Measurements from ENCODE around the gene KCNJ12. TPM values are rescaled to one million over a fixed set of nuclear protein-coding genes. Genes with fewer than 3 reads are reported as not detected.

Gene KCNJ12
- polyA plus RNA-seq, 2 of the 4 experiments (the other 2 are of a cell fraction), result 0.34 to 0.44 TPM

GRCh38 chr17:21369395-21369794, 6.8 kb upstream of the KCNJ12 start:
- TF ChIP-seq MAX (IDR thresholded peaks at IDR 0.05) (no peak), RARB (CRISPR knock-in tag; IDR thresholded peaks at IDR 0.05) (no peak), ZSCAN20 (CRISPR knock-in tag; IDR thresholded peaks at IDR 0.05) (no peak), TFCP2L1 (CRISPR knock-in tag; IDR thresholded peaks at IDR 0.05) (no peak), GATA3 (IDR thresholded peaks at IDR 0.05; ENCODE audit: borderline replicate concordance) (no peak), ATOH8 (CRISPR knock-in tag; IDR thresholded peaks at IDR 0.05; ENCODE audit: low read depth) (no peak), HOXB13 (CRISPR knock-in tag; IDR thresholded peaks at IDR 0.05; ENCODE audit: low read depth) (no peak)
- WGBS (ENCODE audit: missing lambda C conversion rate), result 88% methylated on average over 2 of the region's 5 CpGs
- CTCF ChIA-PET, result interaction anchor here (0.8 to 1.4 kb wide), 3 partner anchors 10 to 87 kb away, joined by 3 to 4 read pairs (median 3); no protein-coding TSS in a partner anchor
- no peak overlapping the region for H3K4me2 ChIP-seq
- no peaks in the 10 kb centered on the region for H3K4me1 ChIP-seq
- no peak overlapping the region for H3K27ac ChIP-seq
- POLR2A ChIA-PET, result no interaction called here
- no peaks in the 10 kb centered on the region for H3K9me3 ChIP-seq
- FAIRE-seq, result no peak
- DNase-seq (ENCODE audit: low read depth in 1 of 2, low spot score in 1 of 2), result no peak
- H3K4me3 ChIP-seq, result no peak overlapping the region
- no peak for ATAC-seq

DNA sequence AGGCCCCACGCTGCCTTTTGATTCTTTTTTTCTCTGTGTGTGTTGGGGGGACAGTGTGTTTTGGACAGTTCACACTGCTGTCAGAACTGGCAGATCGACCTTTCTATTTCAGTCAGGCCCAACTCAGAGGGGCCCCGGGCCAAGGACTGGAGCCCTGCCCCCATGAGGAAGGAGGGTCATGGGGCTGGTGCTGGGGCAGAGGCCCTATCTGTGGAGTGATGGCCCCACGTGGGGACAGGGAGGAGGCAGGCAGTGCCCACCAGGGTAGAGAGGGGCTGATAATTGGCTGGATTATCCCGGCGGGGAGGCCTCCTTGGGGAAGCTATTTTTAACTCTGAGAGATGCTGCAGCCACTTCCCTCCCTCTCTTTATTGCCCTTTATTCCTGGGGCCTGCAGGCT, 5.7 kb upstream of the KCNJ12 start:
- ChIA-PET POLR2A (no interaction called here), CTCF (interaction anchor here (0.9 to 1.2 kb wide), 4 partner anchors 10 to 46 kb away, joined by 3 to 4 read pairs (median 3); no protein-coding TSS in a partner anchor)
- no peaks in the 10 kb centered on the region for H3K9me3 ChIP-seq
- TF ChIP-seq CHD4 (IDR thresholded peaks at IDR 0.05; ENCODE audit: borderline replicate concordance) (no peak), CHD2 (IDR thresholded peaks at IDR 0.05; ENCODE audit: low read length, partially characterized antibody) (no peak), REST (IDR thresholded peaks at IDR 0.05) (no peak), JUN (IDR thresholded peaks at IDR 0.05) (no peak), HOXA7 (CRISPR knock-in tag; IDR thresholded peaks at IDR 0.05) (no peak), ZNF302 (CRISPR knock-in tag; IDR thresholded peaks at IDR 0.05) (no peak), POLR2A (IDR thresholded peaks at IDR 0.05; ENCODE audit: low read length) (no peak), MYC (IDR thresholded peaks at IDR 0.05; ENCODE audit: borderline replicate concordance, low read length) (no peak), HDAC2 (IDR thresholded peaks at IDR 0.05) (no peak), CTCF (IDR thresholded peaks at IDR 0.05) (no peak), HMGXB4 (CRISPR knock-in tag; IDR thresholded peaks at IDR 0.05; ENCODE audit: borderline replicate concordance) (no peak), MAZ (IDR thresholded peaks at IDR 0.05; ENCODE audit: borderline replicate concordance, low read depth, low read length) (no peak), HOXB13 (CRISPR knock-in tag; IDR thresholded peaks at IDR 0.05; ENCODE audit: low read depth) (no peak), CBX8 (IDR thresholded peaks at IDR 0.05) (no peak), ZSCAN20 (CRISPR knock-in tag; IDR thresholded peaks at IDR 0.05) (no peak)
- TF ChIP-seq, protein P1, sequence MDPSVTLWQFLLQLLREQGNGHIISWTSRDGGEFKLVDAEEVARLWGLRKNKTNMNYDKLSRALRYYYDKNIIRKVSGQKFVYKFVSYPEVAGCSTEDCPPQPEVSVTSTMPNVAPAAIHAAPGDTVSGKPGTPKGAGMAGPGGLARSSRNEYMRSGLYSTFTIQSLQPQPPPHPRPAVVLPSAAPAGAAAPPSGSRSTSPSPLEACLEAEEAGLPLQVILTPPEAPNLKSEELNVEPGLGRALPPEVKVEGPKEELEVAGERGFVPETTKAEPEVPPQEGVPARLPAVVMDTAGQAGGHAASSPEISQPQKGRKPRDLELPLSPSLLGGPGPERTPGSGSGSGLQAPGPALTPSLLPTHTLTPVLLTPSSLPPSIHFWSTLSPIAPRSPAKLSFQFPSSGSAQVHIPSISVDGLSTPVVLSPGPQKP (IDR thresholded peaks at IDR 0.05; ENCODE audit: low read depth, low read length), result no peak
- TF ChIP-seq, protein P2, sequence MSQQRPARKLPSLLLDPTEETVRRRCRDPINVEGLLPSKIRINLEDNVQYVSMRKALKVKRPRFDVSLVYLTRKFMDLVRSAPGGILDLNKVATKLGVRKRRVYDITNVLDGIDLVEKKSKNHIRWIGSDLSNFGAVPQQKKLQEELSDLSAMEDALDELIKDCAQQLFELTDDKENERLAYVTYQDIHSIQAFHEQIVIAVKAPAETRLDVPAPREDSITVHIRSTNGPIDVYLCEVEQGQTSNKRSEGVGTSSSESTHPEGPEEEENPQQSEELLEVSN (IDR thresholded peaks at IDR 0.05; ENCODE audit: borderline replicate concordance, low read depth), result no peak
- H3K27ac ChIP-seq, result no peak overlapping the region
- no peak for ATAC-seq
- no peak for FAIRE-seq
- no peak overlapping the region for H3K4me3 ChIP-seq
- no peak for DNase-seq (ENCODE audit: low read depth in 1 of 2, low spot score in 1 of 2)
- WGBS (ENCODE audit: missing lambda C conversion rate), result 66% methylated on average over 6 of the region's 6 CpGs
- no peak overlapping the region for H3K4me2 ChIP-seq
- no peaks in the 10 kb centered on the region for H3K4me1 ChIP-seq

Measured in A549 (cell line).